Gastrocnemius medialis (tissue), 4 donors: ENCODE data around the gene SPEG. TPM values are rescaled to one million over a fixed set of nuclear protein-coding genes. Genes with fewer than 3 reads are reported as not detected.

Experiments used
- ATAC-seq, 2 donors: fragments of 150-250 bp; one replicate each; pipeline ENCODE4 v1.9.1; 2016
- DNase-seq, 2 donors: peaks; one replicate each; pipeline ENCODE4 v3.0.0-alpha.2; 2019
- H3K27ac ChIP-seq, 4 donors: fragments of 200-600 bp; sonication (generic); 1 replicate in 1 of 4; 2 replicates in 3 of 4; pipeline ENCODE4 v1.5.1; 2016 to 2018; ENCODE audit warnings: mild to moderate bottlenecking in 2 of 4, moderate library complexity in 1 of 4
- H3K27me3 ChIP-seq, 3 donors: fragments of 200-600 bp; sonication (generic) in 2 of 3; 1 replicate in 1 of 3; 2 replicates in 2 of 3; pipeline versions ENCODE4 v1.5.1 to v1.6.0; 2016 to 2019; ENCODE audit warnings: mild to moderate bottlenecking in 1 of 3, moderate library complexity in 1 of 3
- H3K36me3 ChIP-seq, 2 donors: fragments of 200-600 bp; sonication (generic) in 1 of 2; one replicate each; pipeline ENCODE4 v1.5.1; 2017 to 2018
- H3K4me1 ChIP-seq, 2 donors: fragments of 200-600 bp; sonication (generic) in 1 of 2; one replicate each; pipeline ENCODE4 v1.5.1; 2016 to 2017; ENCODE audit warnings: mild to moderate bottlenecking in 2 of 2
- H3K4me3 ChIP-seq, 4 donors: fragments of 200-600 bp; sonication (generic) in 3 of 4; 1 replicate in 1 of 4; 2 replicates in 3 of 4; pipeline ENCODE4 v1.5.1; 2016 to 2019; ENCODE audit warnings: mild to moderate bottlenecking in 2 of 4
- H3K9me3 ChIP-seq, 3 donors: fragments of 200-600 bp; sonication (generic) in 2 of 3; 1 replicate in 1 of 3; 2 replicates in 2 of 3; pipeline ENCODE4 v1.5.1; 2016 to 2019
- POLR2A ChIP-seq, 2 donors: fragments of 450-650 bp; IDR thresholded peaks; one replicate each; pipeline ENCODE4 v1.6.1; 2017; ENCODE audit warnings: antibody characterized with exemption in 2 of 2, mild to moderate bottlenecking in 2 of 2, moderate library complexity in 2 of 2
- in situ Hi-C, 4 donors: fragments of 200-750 bp; cut with MboI; loops; one replicate each; pipeline versions ENCODE4 v1.15.0 to v1.8.0; 2017; ENCODE audit warnings: low sequenced_read_pairs in 4 of 4
- intact Hi-C: fragments of 100-400 bp; cut with DNase I; formaldehyde crosslinking; loops from one replicate; pipeline ENCODE4 v1.15.1; 2023; ENCODE audit warnings: low total_unique reads
- total RNA-seq, 4 donors: library from RNA; depleted of rRNA; stranded (reverse); fragments of >200 nt; gene quantifications; one replicate each; pipeline versions ENCODE4 v1.1.0 to v1.2.3, GENCODE V29; 2016
- TF ChIP-seq, protein P1 (sequence below), 5 experiments: fragments of 450-650 bp in 3 of 5; fragments of 200-600 bp in 2 of 5; sonication (generic) in 2 of 5; IDR thresholded peaks in 4 of 5; conservative IDR thresholded peaks in 1 of 5; 1 replicate in 4 of 5; 2 replicates in 1 of 5; pipeline ENCODE4 v1.5.1; 2016 to 2019; ENCODE audit warnings: antibody characterized with exemption in 5 of 5, mild to moderate bottlenecking in 3 of 5, moderate library complexity in 3 of 5

Gene SPEG
- total RNA-seq, 4 donors from 2014 or later, result 104 to 387 (median 222) TPM

DNA sequence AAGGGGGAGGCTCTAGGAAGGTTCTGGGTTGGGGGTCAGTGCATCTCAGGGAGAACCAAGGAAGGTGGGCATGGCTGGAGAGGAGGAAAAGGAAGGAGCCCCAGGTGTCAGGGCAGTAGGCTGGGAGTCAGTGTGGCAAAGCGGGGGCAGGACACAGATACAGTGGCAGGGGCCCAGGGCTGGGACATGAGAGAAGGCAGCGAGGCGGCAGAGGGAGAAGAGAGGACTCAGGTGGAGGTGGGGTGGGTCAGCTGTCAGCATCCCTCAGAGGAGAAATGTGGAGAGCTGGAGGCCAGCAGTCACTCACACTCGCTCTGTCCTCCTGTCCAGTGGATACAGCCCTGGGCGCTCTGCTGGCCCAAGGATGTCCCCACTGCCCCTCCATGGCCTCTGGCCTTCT lies 58.4 kb downstream of the SPEG start:
- H3K36me3 ChIP-seq, result peaks cover 0 to 34% of the 10 kb centered on the region in 2 donors
- peaks cover 24 to 27% of the 10 kb centered on the region in 2 donors for H3K4me1 ChIP-seq
- no peak for TF ChIP-seq POLR2A (IDR thresholded peaks at IDR 0.05)
- TF ChIP-seq, protein P1, sequence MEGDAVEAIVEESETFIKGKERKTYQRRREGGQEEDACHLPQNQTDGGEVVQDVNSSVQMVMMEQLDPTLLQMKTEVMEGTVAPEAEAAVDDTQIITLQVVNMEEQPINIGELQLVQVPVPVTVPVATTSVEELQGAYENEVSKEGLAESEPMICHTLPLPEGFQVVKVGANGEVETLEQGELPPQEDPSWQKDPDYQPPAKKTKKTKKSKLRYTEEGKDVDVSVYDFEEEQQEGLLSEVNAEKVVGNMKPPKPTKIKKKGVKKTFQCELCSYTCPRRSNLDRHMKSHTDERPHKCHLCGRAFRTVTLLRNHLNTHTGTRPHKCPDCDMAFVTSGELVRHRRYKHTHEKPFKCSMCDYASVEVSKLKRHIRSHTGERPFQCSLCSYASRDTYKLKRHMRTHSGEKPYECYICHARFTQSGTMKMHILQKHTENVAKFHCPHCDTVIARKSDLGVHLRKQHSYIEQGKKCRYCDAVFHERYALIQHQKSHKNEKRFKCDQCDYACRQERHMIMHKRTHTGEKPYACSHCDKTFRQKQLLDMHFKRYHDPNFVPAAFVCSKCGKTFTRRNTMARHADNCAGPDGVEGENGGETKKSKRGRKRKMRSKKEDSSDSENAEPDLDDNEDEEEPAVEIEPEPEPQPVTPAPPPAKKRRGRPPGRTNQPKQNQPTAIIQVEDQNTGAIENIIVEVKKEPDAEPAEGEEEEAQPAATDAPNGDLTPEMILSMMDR (IDR thresholded peaks at IDR 0.05 in 4 of 5, conservative IDR thresholded peaks at IDR 0.05 in 1 of 5), result no peak
- in situ Hi-C loops, result loop anchor here in 1 of 4 donors (5.0 kb wide), 1 partner anchor 34 kb away; no protein-coding TSS in a partner anchor
- intact Hi-C loops, result loop anchor here (10.0 kb wide), 1 partner anchor 328 kb away; the partner anchor contains the start of gene NHEJ1
- H3K27me3 ChIP-seq, result no peaks in the 10 kb centered on the region
- no peaks in the 10 kb centered on the region for H3K9me3 ChIP-seq
- no peak for DNase-seq
- peak overlapping the region in 1 of 4 donors; percentile 78 for H3K27ac ChIP-seq
- ATAC-seq, result no peak
- no peak overlapping the region for H3K4me3 ChIP-seq

DNA sequence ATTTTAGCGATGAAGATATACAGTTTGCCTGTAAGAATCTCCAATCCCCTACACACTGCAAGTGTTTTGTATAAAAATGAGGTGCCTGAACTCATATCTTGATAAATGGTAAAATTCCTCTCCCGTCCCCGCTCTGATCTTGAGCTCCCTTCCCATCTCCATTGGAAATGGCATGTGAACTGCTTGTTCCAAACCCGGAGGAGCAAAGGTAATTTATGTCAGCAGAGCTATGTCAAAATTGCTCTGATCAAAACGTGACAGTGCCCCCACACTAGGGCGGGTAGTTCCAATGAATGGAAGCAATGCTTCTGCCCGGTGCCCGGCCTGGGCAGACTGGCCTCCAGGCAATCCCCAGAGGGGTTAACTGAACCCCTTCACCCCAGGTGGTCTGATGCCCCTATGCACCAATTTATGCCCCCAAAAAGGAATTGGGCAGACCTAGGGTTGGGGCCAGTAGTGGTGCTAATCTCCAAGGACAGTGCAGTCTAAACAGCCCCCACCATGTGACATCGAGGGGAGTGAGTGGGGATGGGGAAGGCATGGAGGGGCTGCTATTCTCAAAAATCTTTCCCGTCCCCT lies 60.4 kb downstream of the SPEG start:
- Histone ChIP-seq H3K27me3 (no peaks in the 10 kb centered on the region), H3K4me1 (peaks cover 35 to 39% of the 10 kb centered on the region in 2 donors), H3K36me3 (peaks cover 0 to 18% of the 10 kb centered on the region in 2 donors), H3K27ac (peak overlapping the region; percentile 91 to 100 (median 96)), H3K9me3 (no peaks in the 10 kb centered on the region), H3K4me3 (no peak overlapping the region)
- DNase-seq (no peak), ATAC-seq (no peak)
- intact Hi-C loops (loop anchor here (1.0 to 10.0 kb wide), 4 partner anchors 35 to 330 kb away; partner anchors contain the start of genes ANKZF1, ATG9A, NHEJ1 and STK11IP), in situ Hi-C loops (loop anchor here in 1 of 4 donors (5.0 kb wide), 1 partner anchor 32 kb away; no protein-coding TSS in a partner anchor)
- no peak for TF ChIP-seq POLR2A (IDR thresholded peaks at IDR 0.05)
- TF ChIP-seq, protein P1 (IDR thresholded peaks at IDR 0.05 in 4 of 5, conservative IDR thresholded peaks at IDR 0.05 in 1 of 5), result peak in 1 of 5 experiments; percentile 54

DNA sequence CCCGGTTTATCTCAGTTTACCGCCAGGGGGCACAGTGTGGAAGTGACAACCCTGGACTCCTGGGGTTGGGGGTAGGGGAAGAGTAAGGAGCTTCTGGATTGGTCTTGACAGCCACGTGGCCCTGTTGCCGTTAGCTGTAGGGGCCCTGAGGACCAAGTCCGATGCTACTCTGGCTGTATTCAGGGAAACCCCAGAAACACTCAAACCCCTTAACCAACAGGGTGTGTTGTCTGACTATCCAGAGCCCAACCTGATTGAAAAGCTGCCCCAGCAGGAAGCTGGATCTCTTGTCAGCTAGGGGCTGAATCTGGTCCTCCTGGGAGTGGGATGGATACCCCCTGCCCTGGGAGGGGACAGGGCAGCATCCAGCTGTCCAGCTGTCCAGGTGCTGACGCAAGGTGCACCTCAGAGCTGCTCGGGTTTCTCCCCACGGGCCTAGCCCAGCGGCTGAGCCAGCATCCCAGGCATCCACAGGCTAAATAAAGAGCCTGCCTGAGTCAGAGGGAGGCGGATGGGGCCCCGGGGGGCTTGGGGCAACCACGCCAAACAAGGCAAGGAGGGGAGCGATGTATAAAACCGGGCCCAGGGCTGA lies 61.0 kb downstream of the SPEG start:
- no peak for TF ChIP-seq POLR2A (IDR thresholded peaks at IDR 0.05)
- TF ChIP-seq, protein P1 (IDR thresholded peaks at IDR 0.05 in 4 of 5, conservative IDR thresholded peaks at IDR 0.05 in 1 of 5), result peak in 4 of 5 experiments; percentile 70 to 86 (median 75)
- peaks cover 39 to 44% of the 10 kb centered on the region in 2 donors for H3K4me1 ChIP-seq
- H3K27ac ChIP-seq, result peak overlapping the region; percentile 91 to 100 (median 96)
- peaks cover 0 to 16% of the 10 kb centered on the region in 2 donors for H3K36me3 ChIP-seq
- in situ Hi-C loops (no loop called here), intact Hi-C loops (loop anchor here (1.0 to 10.0 kb wide), 4 partner anchors 35 to 331 kb away; partner anchors contain the start of genes ANKZF1, ATG9A, NHEJ1 and STK11IP)
- peak; percentile 51 to 78 for DNase-seq
- ATAC-seq, result peak; percentile 25 to 27
- H3K27me3 ChIP-seq, result no peaks in the 10 kb centered on the region
- no peaks in the 10 kb centered on the region for H3K9me3 ChIP-seq
- H3K4me3 ChIP-seq, result no peak overlapping the region

DNA sequence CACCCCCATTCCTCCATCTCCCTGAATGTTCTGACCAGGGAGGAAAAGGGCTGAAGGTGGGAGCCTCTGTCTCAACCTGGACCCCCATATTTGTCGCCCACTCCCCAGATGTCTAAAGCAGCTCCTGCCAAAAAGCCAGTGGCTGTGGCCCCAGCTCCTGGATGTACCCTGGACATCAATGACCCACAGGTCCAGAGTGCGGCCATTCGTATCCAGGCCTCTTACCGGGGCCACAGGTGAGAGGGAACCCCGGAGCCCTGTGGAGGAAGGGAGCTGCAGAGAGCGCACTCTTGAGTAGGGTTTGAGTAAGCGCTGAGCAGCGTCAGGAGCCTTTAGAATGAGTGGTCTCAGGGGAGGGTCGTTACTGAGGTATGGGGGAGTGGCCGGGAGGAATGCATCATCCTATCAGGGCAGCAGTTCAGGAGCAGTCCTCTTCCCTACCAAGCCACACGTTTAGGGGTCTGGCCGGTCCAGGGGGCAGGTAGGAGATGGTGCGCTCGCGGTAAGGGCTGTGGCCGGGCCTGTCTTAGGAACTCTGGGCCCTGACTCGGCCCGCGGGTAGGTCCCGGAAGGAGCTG lies 61.7 kb downstream of the SPEG start:
- H3K4me3 ChIP-seq, result peak overlapping the region in 1 of 4 donors; percentile 87
- H3K9me3 ChIP-seq, result no peaks in the 10 kb centered on the region
- ATAC-seq, result no peak
- TF ChIP-seq POLR2A (IDR thresholded peaks at IDR 0.05), result no peak
- TF ChIP-seq, protein P1 (IDR thresholded peaks at IDR 0.05 in 4 of 5, conservative IDR thresholded peaks at IDR 0.05 in 1 of 5), result no peak
- no peaks in the 10 kb centered on the region for H3K27me3 ChIP-seq
- in situ Hi-C loops (no loop called here), intact Hi-C loops (loop anchor here (5.0 to 10.0 kb wide), 3 partner anchors 101 to 332 kb away; partner anchors contain the start of genes ANKZF1, ATG9A, NHEJ1 and STK11IP)
- H3K4me1 ChIP-seq, result peaks cover 39 to 46% of the 10 kb centered on the region in 2 donors
- H3K36me3 ChIP-seq, result peaks cover 0 to 18% of the 10 kb centered on the region in 2 donors
- peak overlapping the region; percentile 91 to 100 (median 96) for H3K27ac ChIP-seq
- DNase-seq, result no peak
